IPS-11a (cell line): ENCODE data around the gene CPSF4L.

Experiments
- H3K4me3 ChIP-seq: one replicate; pipeline ENCODE4 v1.5.1; 2013; ENCODE audit warnings: low read depth, low read length, control low read depth

Gene CPSF4L

DNA sequence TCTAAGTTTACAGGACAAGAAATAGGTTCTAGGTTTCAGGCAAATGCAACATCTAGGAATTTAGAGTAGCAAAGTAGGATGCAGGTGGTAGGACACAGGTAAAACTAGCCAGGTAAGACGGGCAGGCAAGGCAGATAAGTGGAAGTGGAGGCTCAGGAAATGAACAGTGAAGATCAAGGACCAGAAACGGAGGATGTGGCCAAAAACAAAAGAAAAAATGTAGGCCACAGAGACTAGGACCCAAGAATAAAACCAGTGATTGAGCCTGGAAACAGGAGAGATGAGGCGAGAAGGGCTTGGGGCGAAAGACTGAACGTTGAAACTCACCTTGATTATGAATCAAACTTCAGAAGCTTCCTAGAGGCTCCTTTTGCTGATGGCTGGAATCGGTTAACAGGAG lies 24.0 kb downstream of the CPSF4L start:
- H3K4me3 ChIP-seq, result no peak overlapping the region

DNA sequence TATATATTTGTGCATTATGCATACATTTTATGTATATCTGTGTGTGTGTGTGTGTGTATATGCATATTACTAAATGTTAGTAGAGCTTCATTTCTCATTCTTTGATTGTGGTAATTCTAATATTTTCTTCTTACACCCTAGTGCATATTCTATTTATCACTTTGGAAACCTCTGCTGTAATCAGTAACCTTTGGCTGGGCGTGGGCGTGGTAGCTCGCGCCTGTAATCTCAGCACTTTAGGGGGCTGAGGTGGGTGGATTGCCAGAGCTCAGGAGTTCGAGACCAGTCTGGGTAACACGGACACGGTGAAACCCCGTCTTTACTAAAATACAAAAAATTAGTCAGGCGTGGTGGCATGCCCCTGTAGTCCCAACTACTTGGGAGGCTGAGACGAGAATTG lies 26.9 kb downstream of the CPSF4L start:
- no peak overlapping the region for H3K4me3 ChIP-seq

DNA sequence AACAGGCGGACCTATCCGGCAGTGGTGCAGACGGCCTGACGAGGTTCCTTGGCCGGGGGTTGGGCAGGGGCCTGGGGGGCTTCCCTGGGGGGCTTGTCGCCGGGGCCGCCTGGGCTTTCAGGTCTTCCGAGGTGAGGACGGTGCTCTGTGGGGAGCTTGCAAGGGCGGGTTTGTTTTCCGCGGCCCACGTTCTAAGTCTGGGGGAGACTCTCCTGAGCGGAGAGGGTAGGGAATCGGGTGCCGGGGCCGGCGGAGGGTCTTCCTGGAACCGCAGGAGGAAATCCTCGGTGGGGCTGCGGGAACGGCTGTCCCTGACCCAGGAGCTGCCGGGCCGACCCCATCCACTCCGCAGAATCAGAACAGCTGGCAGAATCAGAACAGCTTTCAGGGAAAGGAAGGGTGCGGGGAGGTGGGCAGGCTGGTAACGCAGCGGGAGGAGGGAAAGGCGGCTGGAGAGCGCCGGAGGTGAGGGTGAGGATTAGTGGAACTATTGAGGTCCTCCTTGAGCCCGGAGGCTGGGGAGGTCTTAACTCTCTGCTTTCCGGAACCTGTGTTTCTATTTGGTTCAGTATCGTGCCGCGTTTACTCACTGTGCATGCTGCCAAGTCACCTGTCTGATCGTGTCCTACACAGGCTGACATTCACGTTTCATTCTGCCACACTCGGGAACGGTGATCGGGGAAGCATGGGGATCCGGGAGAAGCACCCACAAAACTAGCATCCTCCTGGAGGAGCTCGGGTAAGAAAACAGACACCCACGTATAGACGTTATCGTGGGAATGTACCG lies 28.9 kb downstream of the CPSF4L start:
- H3K4me3 ChIP-seq, result peak overlapping the region; percentile 87

DNA sequence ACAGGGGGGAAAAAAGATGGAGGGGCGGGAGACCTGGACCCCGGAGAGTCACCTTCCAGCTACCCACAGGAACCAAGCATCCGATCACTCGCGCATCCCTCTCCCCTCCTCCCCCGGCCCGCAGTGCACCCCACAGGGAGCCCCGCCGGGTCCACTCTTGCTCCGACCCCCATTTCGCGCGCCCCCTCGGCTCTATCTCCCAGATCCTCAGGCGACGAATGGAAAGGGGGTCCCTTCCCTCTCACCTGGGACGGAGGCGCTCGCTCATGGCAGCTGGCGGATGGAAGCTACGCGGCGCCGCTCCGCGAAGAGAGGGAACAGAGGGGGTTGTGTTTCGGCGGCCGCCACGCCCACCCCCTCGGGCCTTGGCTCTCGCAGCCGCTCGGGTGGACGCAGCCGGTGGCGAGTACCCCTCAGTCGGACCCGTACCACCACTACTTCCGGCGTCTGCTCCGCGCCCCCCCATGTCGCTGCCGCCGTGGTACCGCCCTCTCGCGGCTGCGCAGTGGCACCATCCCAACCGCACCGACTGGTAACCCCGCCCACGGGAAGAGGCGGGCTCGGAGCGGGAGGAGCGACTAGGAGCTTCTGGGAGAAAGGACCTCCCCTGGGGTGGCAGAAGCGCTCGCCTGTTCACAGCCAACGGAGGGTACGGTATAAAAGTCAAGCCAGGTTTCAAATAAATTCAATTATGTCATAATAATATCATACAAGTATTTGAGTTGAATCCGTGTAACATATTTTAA lies 29.7 kb downstream of the CPSF4L start:
- H3K4me3 ChIP-seq, result peak overlapping the region; percentile 87

DNA sequence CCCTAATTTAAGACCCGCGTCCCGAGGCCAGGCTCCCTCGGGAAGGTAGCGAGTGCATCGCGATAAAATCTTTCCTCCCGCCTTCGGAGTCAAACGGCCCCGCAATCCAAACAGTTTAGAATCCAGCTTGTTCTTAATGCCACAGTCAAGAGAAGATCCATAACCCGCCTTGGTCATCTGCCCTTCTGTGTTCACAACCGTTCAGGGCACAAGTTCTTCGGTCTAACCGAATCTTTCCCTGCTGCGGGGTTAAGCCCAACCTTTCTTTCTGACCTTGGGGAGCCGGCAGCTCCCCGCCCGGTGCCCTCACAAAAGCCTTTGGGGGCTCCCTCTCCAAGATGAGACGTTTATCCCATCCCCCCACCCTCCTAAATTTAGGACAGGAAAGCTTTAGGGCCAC lies 30.3 kb downstream of the CPSF4L start:
- peak overlapping the region; percentile 87 for H3K4me3 ChIP-seq

DNA sequence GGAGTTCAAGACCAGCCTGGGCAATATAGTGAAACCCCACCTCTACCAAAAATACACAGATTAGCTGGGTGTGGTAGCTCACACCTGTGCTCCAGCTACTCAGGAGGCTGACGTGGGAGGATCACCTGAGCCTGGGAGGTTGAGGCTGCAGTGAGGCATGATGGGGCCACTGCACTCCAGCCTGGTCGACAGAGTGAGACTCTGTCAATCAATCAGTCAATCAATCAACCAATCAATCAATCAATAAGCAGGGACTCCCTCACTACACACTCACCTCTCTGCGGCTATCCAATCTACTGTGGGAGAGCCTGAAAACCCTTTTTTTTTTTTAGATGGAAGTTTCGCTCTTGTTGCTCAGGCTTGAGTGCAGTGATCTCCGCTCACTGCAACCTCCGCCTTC lies 31.6 kb downstream of the CPSF4L start:
- no peak overlapping the region for H3K4me3 ChIP-seq

DNA sequence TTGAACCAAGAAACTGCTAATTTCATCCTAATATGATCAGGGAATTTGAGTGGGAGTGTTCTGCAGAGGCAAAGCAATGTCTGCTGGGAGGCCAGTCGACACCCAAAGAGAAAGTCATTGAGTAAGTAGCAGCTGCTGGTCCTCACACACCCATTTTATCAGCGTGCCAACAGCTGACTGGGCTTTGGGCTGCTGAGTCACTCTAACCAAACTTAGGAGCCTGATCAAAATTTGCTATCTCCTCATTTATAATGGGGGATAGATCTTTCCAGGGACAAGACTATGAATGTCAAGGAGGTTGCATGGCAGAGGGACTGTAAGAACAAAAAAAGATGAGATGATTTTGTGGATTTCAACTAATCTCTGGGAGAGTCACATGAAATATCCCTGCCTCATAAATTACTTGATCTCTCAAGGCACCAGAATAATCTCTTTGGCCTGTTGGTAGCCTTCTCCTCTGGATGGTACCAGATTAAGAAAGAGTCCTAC lies 32.9 kb downstream of the CPSF4L start:
- H3K4me3 ChIP-seq, result no peak overlapping the region

DNA sequence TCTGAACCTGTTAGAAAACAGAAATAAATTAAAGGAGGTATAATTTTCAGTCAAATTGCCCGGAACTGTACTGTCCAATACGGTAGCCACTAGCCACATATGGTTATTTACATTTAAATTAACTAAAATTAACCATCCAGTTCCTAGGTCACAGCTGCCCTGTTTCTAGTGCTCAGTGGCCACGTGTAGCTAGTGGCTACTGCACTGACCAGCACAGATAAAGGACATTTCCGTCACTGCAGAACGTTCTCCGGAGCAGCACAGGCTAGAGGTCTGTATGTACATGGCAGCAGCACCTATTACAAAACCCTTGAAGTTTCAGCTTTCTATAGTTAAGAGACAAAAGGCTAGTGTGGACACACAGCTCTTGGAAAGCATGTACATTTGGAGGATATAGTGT lies 33.7 kb downstream of the CPSF4L start:
- H3K4me3 ChIP-seq, result no peak overlapping the region

DNA sequence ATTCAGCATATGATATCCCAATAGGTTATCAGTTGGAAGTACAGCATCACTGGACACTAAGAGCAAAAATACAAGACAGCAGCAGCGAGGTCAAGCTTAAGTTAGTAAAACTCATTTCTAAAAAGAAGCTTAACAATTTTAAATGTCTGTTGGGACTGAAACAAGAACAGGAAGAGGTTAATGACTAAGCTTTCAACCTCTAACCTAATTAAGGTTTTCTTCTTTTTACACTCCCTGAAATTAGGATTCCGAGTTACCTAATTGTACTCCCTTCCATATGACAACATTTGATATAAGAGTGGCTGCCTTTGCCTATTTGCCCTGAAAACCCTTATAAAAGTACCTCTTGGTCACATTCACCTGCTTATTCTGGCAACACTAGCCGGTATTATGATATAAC lies 34.3 kb downstream of the CPSF4L start:
- no peak overlapping the region for H3K4me3 ChIP-seq

DNA sequence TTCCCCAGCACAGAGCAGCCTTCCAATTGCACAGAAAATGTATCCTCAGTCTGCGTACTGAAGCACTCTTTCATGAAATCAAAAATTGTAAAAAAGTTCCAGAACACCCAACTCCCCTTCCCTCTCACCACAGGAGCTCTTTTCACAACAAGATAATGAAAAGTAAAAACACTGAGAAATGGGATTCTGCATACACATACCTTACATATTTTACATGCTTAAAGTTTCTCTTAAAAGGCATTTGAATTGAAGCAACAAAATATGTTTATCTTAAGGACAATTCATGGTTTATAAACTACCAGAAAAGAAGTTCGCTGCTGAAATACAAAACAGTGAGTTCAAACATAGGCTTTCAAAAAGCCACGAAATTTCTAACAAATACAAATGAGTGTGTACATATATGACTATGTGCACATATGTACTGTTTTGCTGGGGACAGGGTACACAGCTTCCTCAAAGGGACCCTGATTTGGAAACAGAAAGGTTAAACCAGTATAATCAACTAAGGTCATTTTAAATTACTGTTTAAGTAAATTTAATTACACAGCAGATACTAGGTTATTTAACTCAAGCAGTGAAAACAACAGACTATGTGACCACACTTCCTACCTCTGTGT lies 35.0 kb downstream of the CPSF4L start:
- H3K4me3 ChIP-seq, result no peak overlapping the region

DNA sequence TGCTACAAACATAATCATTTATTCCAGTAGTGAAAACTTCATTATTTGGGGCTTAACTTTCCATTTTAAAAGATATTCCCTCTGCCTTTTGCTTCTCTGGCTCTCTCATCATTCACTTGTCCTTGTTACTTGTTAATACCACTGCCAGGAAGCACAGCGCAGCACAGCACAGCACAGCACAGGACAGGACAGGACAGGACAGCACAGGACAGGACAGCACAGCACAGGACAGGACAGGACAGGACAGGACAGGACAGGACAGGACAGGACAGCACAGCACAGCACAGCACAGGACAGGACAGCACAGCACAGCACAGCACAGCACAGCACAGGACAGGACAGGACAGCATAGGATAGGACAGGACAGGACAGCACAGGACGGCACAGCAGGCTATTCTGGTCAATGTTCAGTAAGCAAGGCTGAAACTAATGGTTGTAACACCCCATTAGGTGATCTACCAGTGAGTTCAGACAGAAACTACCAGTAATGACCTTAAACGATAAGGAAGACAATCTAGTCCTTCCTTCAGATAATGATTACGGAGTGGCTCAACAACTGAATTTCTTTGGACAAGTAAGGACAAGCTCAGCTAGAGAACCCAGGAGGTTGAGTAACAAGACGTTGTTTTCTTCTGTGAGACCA lies 36.9 kb downstream of the CPSF4L start:
- H3K4me3 ChIP-seq, result no peak overlapping the region

DNA sequence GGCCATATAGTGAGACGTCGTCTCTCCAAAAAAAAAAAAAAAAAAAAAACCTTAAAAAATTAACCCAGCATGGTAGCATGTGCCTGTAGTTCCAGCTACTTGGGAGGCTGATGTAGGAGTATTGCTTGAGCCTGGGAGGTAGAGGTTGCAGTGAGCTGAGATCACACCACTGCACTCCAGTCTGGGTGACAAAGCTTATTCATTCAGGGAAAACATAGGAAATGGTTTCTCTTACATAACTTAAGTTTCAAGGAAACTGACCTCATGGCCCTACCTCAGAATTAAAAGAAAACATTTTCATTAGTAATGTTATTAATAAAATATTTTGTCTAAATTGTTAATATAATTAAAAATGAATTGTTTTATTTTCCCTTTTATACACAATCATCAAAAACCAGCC lies 37.4 kb downstream of the CPSF4L start:
- H3K4me3 ChIP-seq, result no peak overlapping the region

DNA sequence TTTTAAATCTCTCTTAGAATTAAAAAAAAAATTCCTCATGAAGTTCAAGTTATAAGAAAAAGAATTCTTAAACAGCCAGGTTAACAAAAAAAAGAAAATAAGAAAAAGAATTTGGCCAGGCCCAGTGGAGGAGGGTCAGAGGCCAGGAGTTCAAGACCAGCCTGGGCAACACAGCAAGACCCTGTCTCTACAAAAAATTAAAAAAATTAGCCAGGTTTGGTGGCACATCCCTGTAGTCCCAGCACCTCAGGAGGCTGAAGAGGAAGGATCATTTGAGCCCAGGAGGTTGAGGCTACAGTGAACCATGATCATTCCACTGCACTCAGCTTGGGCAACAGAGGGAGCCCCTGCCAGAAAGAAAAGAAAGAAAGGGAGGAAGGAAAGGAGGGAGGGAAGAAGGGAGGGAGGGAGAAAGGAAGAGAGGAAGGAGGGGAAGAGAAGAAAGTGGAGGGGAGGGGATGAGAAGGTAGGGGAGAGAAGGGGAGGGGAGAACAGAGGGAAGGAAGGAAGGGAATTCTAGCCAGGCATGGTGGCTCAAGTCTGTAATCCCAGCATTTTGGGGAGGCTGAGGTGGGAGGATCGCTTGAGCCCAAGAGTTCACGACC lies 38.0 kb downstream of the CPSF4L start:
- H3K4me3 ChIP-seq, result no peak overlapping the region

DNA sequence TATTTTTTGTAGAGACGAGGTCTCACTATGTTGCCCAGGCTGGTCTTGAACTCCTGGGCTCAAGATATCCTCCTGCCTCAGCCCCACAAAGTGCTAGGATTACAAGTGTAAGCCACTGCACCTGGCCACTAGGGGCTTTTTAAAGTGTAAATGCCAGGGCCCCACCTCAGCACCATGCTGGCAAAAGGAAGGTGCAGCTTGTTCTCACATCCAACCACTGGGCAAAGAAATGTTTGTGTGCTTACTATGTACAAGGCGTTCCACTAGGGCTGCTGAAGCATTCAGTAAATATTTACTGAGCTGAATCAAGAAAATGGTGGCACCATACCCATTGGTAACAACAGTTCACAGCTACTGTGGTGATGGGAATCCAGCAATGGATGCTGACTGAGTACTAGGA lies 46.2 kb downstream of the CPSF4L start:
- H3K4me3 ChIP-seq, result no peak overlapping the region

DNA sequence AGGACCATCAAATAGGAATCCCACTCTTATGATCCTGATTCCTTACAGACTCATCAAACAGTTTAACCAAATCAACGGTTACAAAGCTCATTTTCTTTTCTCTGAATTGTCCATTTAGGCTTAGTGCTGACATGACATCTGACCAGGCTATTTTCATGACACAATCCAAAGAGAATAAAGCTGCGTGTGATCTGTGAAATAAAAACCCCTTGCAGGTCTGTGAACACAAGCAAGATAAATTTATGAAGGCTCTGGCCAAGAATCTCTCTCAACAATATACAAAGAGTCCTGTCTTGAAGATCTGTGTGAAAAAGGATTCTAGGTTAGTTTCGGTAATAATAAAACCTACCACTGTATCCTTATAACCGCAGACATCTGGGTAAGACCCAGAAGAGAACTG lies 46.8 kb downstream of the CPSF4L start:
- no peak overlapping the region for H3K4me3 ChIP-seq

DNA sequence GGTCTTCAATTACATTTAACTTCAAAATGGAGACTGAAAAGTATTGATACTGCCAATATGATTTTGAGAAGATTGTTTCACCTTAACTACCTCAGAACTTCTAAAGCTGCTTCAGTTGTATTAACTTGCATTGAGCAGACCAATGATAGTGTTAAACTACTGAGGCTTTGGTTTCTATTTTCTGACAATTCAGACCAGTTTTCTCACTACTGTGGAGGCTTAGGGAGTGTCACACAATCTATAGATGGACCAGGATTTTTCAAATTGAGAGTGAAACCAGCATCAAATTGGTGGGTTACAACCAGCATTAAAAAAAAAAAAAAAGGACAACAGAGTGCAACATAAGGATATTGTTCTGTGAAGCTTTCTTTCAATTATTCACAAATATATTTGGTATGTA lies 47.7 kb downstream of the CPSF4L start:
- no peak overlapping the region for H3K4me3 ChIP-seq

DNA sequence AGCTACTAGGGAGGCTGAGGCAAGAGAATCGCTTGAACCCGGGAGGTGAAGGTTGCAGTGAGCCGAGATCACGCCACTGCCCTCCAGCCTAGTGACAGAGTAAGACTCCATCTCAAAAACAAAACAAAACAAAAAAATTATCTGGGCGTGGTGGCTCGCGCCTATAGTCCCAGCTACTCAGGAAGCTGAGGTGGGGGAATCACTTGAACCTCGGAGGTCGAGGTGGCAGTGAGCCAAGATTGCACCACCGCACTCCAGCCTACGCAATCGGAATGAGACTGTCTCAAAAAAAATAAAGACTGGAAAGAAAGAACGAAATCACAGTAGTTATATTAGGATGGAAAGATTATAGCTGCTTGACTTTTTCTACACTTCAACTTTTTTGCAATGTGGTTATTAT lies 49.9 kb downstream of the CPSF4L start:
- H3K4me3 ChIP-seq, result no peak overlapping the region

DNA sequence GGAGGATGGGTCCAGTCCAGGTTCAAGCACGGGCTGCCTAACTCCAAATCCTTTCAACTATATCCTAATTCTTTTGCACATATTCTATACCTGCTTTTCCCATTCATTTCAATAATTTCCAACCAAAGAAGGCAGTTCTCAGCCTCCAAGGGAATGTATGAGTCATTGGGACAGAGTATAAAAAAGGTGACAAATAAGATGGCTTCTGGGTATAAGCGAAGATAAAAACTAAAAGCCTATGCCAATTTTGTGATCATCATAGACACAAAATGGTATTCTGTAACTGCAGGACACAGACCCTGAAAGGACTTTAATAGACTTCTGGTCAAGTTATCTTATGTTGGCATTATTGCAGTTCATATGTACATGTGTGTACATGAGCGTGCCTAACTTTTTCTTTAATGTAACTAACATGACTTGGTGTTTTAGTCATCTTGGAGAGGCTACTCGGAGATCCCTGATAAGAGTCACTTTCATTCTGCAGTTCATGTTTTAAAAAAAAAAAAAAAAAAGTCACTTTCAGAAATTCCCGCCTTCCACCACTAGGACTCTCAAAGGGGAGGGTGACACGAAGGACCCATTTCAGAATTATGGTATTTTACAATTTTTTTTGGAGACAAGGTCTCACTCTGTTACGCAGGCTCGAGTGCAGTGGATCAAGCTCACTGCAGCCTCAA lies 51.5 kb downstream of the CPSF4L start:
- H3K4me3 ChIP-seq, result no peak overlapping the region

DNA sequence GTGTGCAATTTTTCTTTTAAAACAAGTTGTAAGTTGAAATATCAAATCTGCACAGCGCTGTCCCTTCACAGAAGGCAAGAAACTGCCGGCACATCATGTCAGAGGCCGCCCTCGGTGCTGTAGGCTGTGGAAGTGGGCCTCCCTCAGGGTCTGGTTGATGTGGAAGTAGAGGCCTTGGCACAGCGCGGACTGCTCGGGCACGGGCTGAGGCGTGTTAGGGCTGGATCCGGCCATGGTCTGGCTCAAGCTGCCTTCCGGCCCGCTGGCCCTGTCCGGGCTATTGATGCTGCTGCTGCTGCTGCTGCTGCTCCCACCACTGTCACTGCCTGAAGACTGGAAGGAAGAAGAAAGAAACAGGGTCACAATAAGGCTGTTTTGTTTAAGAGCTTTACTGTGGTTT lies 52.2 kb downstream of the CPSF4L start:
- H3K4me3 ChIP-seq, result no peak overlapping the region

DNA sequence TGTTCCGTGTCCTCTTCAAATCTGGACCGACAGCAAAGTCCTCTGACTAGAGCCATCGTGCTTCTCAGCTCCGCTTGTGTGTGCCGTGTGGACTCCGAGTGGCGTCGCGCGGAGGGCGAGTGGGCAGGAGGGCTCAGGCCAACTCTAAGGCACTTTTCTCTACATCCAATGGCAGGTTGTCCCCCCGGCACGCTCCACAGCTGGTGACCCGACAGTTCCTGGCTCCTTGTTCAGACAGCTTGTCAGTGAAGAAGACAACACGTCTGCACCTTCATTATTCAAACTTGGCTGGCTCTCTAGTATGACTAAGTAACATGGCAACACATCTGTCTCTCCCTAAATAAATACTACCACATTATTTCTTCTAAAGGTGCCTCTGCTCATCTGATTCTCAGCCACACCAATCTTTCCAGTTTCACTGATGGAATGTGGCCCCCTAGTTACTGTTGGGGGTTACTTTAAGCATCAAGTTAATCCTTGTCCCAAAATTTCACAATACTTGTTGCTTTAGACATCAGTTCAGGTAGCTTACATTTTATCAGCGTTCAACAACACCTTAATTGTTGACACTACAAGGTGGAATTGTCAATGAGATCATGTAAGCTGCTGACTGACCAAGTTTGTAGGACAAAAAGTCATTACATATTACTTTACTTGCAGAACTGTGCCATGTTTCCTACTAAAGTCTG lies 53.4 kb downstream of the CPSF4L start:
- no peak overlapping the region for H3K4me3 ChIP-seq
